Measurements from ENCODE around the gene MAP2K7.

- TF ChIP-seq TEAD4 (CRISPR knock-in tag; IDR thresholded peaks at IDR 0.05) (no peak), ZNF416 (CRISPR knock-in tag; IDR thresholded peaks at IDR 0.05) (no peak), CTCF (IDR thresholded peaks at IDR 0.05) (no peak), CREM (CRISPR knock-in tag; IDR thresholded peaks at IDR 0.05) (no peak), NFE2L1 (CRISPR knock-in tag; IDR thresholded peaks at IDR 0.05) (no peak), E2F4 (CRISPR knock-in tag; IDR thresholded peaks at IDR 0.05; ENCODE audit: borderline replicate concordance, low read depth) (no peak), JAZF1 (CRISPR knock-in tag; IDR thresholded peaks at IDR 0.05) (no peak), ZNF317 (CRISPR knock-in tag; IDR thresholded peaks at IDR 0.05; ENCODE audit: borderline replicate concordance, low read depth) (no peak), USF1 (CRISPR knock-in tag; IDR thresholded peaks at IDR 0.05) (no peak)
- TF ChIP-seq, protein P1, sequence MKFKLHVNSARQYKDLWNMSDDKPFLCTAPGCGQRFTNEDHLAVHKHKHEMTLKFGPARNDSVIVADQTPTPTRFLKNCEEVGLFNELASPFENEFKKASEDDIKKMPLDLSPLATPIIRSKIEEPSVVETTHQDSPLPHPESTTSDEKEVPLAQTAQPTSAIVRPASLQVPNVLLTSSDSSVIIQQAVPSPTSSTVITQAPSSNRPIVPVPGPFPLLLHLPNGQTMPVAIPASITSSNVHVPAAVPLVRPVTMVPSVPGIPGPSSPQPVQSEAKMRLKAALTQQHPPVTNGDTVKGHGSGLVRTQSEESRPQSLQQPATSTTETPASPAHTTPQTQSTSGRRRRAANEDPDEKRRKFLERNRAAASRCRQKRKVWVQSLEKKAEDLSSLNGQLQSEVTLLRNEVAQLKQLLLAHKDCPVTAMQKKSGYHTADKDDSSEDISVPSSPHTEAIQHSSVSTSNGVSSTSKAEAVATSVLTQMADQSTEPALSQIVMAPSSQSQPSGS (CRISPR knock-in tag; IDR thresholded peaks at IDR 0.05; ENCODE audit: borderline replicate concordance, low read depth): no peak
- TF ChIP-seq, protein P2, sequence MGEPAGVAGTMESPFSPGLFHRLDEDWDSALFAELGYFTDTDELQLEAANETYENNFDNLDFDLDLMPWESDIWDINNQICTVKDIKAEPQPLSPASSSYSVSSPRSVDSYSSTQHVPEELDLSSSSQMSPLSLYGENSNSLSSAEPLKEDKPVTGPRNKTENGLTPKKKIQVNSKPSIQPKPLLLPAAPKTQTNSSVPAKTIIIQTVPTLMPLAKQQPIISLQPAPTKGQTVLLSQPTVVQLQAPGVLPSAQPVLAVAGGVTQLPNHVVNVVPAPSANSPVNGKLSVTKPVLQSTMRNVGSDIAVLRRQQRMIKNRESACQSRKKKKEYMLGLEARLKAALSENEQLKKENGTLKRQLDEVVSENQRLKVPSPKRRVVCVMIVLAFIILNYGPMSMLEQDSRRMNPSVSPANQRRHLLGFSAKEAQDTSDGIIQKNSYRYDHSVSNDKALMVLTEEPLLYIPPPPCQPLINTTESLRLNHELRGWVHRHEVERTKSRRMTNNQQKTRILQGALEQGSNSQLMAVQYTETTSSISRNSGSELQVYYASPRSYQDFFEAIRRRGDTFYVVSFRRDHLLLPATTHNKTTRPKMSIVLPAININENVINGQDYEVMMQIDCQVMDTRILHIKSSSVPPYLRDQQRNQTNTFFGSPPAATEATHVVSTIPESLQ (CRISPR knock-in tag; IDR thresholded peaks at IDR 0.05): no peak
- TF ChIP-seq, protein P3, sequence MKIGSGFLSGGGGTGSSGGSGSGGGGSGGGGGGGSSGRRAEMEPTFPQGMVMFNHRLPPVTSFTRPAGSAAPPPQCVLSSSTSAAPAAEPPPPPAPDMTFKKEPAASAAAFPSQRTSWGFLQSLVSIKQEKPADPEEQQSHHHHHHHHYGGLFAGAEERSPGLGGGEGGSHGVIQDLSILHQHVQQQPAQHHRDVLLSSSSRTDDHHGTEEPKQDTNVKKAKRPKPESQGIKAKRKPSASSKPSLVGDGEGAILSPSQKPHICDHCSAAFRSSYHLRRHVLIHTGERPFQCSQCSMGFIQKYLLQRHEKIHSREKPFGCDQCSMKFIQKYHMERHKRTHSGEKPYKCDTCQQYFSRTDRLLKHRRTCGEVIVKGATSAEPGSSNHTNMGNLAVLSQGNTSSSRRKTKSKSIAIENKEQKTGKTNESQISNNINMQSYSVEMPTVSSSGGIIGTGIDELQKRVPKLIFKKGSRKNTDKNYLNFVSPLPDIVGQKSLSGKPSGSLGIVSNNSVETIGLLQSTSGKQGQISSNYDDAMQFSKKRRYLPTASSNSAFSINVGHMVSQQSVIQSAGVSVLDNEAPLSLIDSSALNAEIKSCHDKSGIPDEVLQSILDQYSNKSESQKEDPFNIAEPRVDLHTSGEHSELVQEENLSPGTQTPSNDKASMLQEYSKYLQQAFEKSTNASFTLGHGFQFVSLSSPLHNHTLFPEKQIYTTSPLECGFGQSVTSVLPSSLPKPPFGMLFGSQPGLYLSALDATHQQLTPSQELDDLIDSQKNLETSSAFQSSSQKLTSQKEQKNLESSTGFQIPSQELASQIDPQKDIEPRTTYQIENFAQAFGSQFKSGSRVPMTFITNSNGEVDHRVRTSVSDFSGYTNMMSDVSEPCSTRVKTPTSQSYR (CRISPR knock-in tag; IDR thresholded peaks at IDR 0.05): no peak
These were observed 39.5 kb upstream of the MAP2K7 start for GRCh38 chr19:7863971-7864689.
